GM23338 (cell line): ENCODE results near the gene NKAIN2. TPM values are rescaled to one million over a fixed set of nuclear protein-coding genes. Genes with fewer than 3 reads are reported as not detected.
A peak's percentile ranks its signal among the peaks of the same experiment; 100 is the strongest.

ENCODE experiments used
- ATAC-seq: fragments of 200-7000 bp; cut with Tn5 transposase; 3 replicates; pipeline ENCODE4 v1.9.1; 2020
- DNase-seq: peaks from one replicate; pipeline ENCODE4 v3.0.0-alpha.2; 2015; ENCODE audit warnings: low spot score
- H2AFZ ChIP-seq: fragments of 200-600 bp; sonication (generic); 2 replicates; pipeline ENCODE4 v1.8.0; 2016; ENCODE audit warnings: antibody characterized with exemption, mild to moderate bottlenecking, moderate library complexity
- H3F3A ChIP-seq: fragments of 200-600 bp; sonication (generic); replicated peaks from 2 replicates; pipeline ENCODE4 v1.8.0; 2017; ENCODE audit warnings: antibody characterized with exemption, mixed run types, low read depth
- H3K27ac ChIP-seq: fragments of 200-600 bp; sonication (generic); 2 replicates; pipeline ENCODE4 v1.6.1; 2016; ENCODE audit warnings: low read depth
- H3K27me3 ChIP-seq: fragments of 200-600 bp; sonication (generic); 2 replicates; pipeline ENCODE4 v1.8.0; 2016; ENCODE audit warnings: mild to moderate bottlenecking, mixed run types, moderate library complexity; ENCODE audit not compliant: insufficient read depth
- H3K36me3 ChIP-seq: fragments of 200-600 bp; sonication (generic); 2 replicates; pipeline ENCODE4 v1.8.0; 2016; ENCODE audit warnings: mild to moderate bottlenecking; ENCODE audit not compliant: insufficient read depth
- H3K4me1 ChIP-seq: fragments of 200-600 bp; sonication (generic); 2 replicates; pipeline ENCODE4 v1.8.0; 2016; ENCODE audit warnings: mild to moderate bottlenecking, moderate library complexity; ENCODE audit not compliant: insufficient read depth
- H3K4me2 ChIP-seq: fragments of 200-600 bp; sonication (generic); 2 replicates; pipeline ENCODE4 v1.7.1; 2017; ENCODE audit warnings: mixed run types
- H3K4me3 ChIP-seq: fragments of 200-600 bp; sonication (generic); 2 replicates; pipeline ENCODE4 v1.6.1; 2016; ENCODE audit warnings: mixed run types
- H3K79me2 ChIP-seq: fragments of 200-600 bp; sonication (generic); replicated peaks from 2 replicates; pipeline ENCODE4 v1.8.0; 2017; ENCODE audit warnings: mild to moderate bottlenecking; ENCODE audit not compliant: insufficient read depth
- H3K9me2 ChIP-seq: fragments of 200-600 bp; sonication (generic); 2 replicates; pipeline ENCODE4 v1.8.0; 2017; ENCODE audit not compliant: insufficient read depth
- H4K20me1 ChIP-seq: fragments of 200-600 bp; sonication (generic); replicated peaks from 2 replicates; pipeline ENCODE4 v1.8.0; 2017; ENCODE audit warnings: mild to moderate bottlenecking; ENCODE audit not compliant: insufficient read depth
- H3K27ac Mint-ChIP-seq: 2 replicates; pipeline ENCODE4 v1.8.0; 2020; ENCODE audit warnings: inconsistent platforms, mild to moderate bottlenecking, moderate library complexity, mixed read lengths
- H3K27me3 Mint-ChIP-seq: 3 replicates; pipeline ENCODE4 v1.8.0; 2022; ENCODE audit warnings: low read depth, mild to moderate bottlenecking, moderate library complexity, mixed read lengths, inconsistent platforms; ENCODE audit not compliant: insufficient read depth, poor library complexity
- H3K36me3 Mint-ChIP-seq: 3 replicates; pipeline ENCODE4 v1.8.0; 2021; ENCODE audit warnings: low read depth, mild to moderate bottlenecking, inconsistent platforms, moderate library complexity, mixed read lengths
- H3K4me1 Mint-ChIP-seq: 3 replicates; pipeline ENCODE4 v1.8.0; 2020; ENCODE audit warnings: mild to moderate bottlenecking, inconsistent platforms, mixed read lengths
- H3K4me3 Mint-ChIP-seq: 3 replicates; pipeline ENCODE4 v1.8.0; 2021; ENCODE audit warnings: moderate library complexity, mild to moderate bottlenecking, inconsistent platforms, mixed read lengths
- H3K9me3 Mint-ChIP-seq: 3 replicates; pipeline ENCODE4 v1.8.0; 2020; ENCODE audit warnings: moderate library complexity, mild to moderate bottlenecking, inconsistent platforms, mixed read lengths
- CREB1 ChIP-seq: fragments of 250-450 bp; sonication (Bioruptor Pico); IDR thresholded peaks from 2 replicates; pipeline ENCODE4 v1.5.0; 2020; ENCODE audit warnings: low read depth, mild to moderate bottlenecking, moderate library complexity
- CTCF ChIP-seq, 2 experiments: fragments of 200-600 bp in 1 of 2; sonication (generic) in 1 of 2; conservative IDR thresholded peaks; 2 replicates each; pipeline versions ENCODE4 v1.5.1 to v1.6.1; 2016 to 2017; ENCODE audit warnings: antibody characterized with exemption in 2 of 2, low read depth in 2 of 2, mild to moderate bottlenecking in 2 of 2, moderate library complexity in 1 of 2
- EZH2 ChIP-seq: fragments of 200-600 bp; sonication (generic); IDR thresholded peaks from one replicate; pipeline ENCODE4 v1.8.0; 2017; ENCODE audit warnings: antibody characterized with exemption, mild to moderate bottlenecking, low read depth; ENCODE audit not compliant: unreplicated experiment
- EZH2phosphoT487 ChIP-seq: fragments of 200-600 bp; sonication (generic); IDR thresholded peaks from one replicate; pipeline ENCODE4 v1.8.1; 2018; ENCODE audit warnings: antibody characterized with exemption; ENCODE audit not compliant: unreplicated experiment
- JUNB ChIP-seq: IDR thresholded peaks from one replicate; pipeline ENCODE4 v1.6.1; 2016; ENCODE audit warnings: antibody characterized with exemption; ENCODE audit not compliant: unreplicated experiment
- NANOG ChIP-seq: IDR thresholded peaks from 2 replicates; pipeline ENCODE4 v1.6.1; 2016; ENCODE audit warnings: antibody characterized with exemption, borderline replicate concordance
- POLR2AphosphoS5 ChIP-seq: IDR thresholded peaks from 2 replicates; pipeline ENCODE4 v1.6.1; 2016; ENCODE audit warnings: antibody characterized with exemption, low read depth
- REST ChIP-seq: IDR thresholded peaks from one replicate; pipeline ENCODE4 v1.6.1; 2018; ENCODE audit warnings: antibody characterized with exemption; ENCODE audit not compliant: unreplicated experiment
- STAT1 ChIP-seq: IDR thresholded peaks from one replicate; pipeline ENCODE4 v1.6.1; 2016; ENCODE audit warnings: antibody characterized with exemption; ENCODE audit not compliant: unreplicated experiment
- ZNF114 ChIP-seq: fragments of 250-450 bp; sonication (Bioruptor Pico); IDR thresholded peaks from 2 replicates; pipeline ENCODE4 v1.5.0; 2020; ENCODE audit warnings: mild to moderate bottlenecking, moderate library complexity
- ZNF331 ChIP-seq: fragments of 250-450 bp; sonication (Bioruptor Pico); IDR thresholded peaks from 2 replicates; pipeline ENCODE4 v1.5.0; 2020; ENCODE audit warnings: low read depth, mild to moderate bottlenecking, moderate library complexity
- polyA plus RNA-seq: library from polyadenylated mRNA; unstranded; fragments of >200 nt; fragmentation: Nextera tagmentation; extraction: Ambion mirVana; gene quantifications from 2 replicates; pipeline ENCODE4 v1.2.1, GENCODE V29; 2016
- total RNA-seq: library from RNA; depleted of rRNA; stranded (reverse); fragments of >200 nt; shearing (Covaris generic); gene quantifications from 2 replicates; pipeline ENCODE4 v1.2.3, GENCODE V29; 2014
- TF ChIP-seq, protein P1 (sequence below): IDR thresholded peaks from 2 replicates; pipeline ENCODE4 v1.6.1; 2016; ENCODE audit warnings: antibody characterized with exemption
- TF ChIP-seq, protein P2 (sequence below): fragments of 250-450 bp; sonication (Bioruptor Pico); IDR thresholded peaks from 2 replicates; pipeline ENCODE4 v1.5.0; 2020; ENCODE audit warnings: mild to moderate bottlenecking, moderate library complexity

Gene NKAIN2
- total and polyA plus RNA-seq, 2 experiments from 2014 or later, result 0.39 to 1.1 TPM

DNA sequence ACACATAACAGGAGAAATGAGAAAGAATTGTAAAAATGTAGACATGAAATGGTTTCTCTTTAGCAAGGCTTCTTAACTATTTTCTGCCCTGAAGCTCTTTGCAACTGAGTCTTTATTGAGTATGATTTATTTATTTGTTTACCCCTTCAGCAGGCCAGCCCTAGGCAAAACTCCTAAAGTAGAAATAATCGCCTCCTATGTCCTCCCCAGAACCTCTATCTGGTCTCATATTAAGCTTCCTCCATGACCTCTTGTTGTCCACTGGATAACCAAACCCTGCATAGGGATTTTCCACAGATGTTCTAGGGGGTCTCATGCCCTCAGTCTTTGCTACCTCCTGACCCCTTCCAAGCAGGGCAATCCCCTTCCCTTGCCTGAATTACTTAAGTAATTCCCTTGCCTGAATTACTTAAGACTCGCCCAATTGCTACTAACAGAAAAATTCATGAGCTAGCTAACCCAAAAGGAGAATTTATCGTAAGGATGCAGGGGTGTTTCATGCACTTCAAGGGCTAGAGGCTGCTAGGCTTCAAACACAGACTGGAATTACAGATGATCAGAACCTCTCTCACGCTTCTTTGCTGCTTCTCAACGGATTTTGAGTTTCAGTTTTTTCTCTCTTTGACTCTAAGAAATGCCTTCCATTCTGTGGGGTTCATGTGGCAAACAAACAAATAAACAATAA, 732.6 kb downstream of the NKAIN2 start:
- Histone ChIP-seq H3K79me2 (no peaks in the 10 kb centered on the region), H3K27ac (no peak overlapping the region), H3K4me3 (no peak overlapping the region), H3K27me3 (no peaks in the 10 kb centered on the region), H3K9me2 (peaks cover 5% of the 10 kb centered on the region), H3F3A (no peaks in the 10 kb centered on the region), H3K4me1 (peaks cover 8% of the 10 kb centered on the region), H3K36me3 (no peaks in the 10 kb centered on the region), H2AFZ (peak overlapping the region; percentile 49; the same call in 1 of the 2 replicates), H3K4me2 (no peak overlapping the region), H4K20me1 (no peaks in the 10 kb centered on the region)
- Mint-ChIP-seq H3K36me3 (no peaks in the 10 kb centered on the region), H3K27ac (no peak overlapping the region), H3K27me3 (no peaks in the 10 kb centered on the region), H3K4me1 (peaks cover 6% of the 10 kb centered on the region), H3K4me3 (no peak overlapping the region), H3K9me3 (no peaks in the 10 kb centered on the region)
- no peak for DNase-seq
- no peak for ATAC-seq
- TF ChIP-seq, protein P1, sequence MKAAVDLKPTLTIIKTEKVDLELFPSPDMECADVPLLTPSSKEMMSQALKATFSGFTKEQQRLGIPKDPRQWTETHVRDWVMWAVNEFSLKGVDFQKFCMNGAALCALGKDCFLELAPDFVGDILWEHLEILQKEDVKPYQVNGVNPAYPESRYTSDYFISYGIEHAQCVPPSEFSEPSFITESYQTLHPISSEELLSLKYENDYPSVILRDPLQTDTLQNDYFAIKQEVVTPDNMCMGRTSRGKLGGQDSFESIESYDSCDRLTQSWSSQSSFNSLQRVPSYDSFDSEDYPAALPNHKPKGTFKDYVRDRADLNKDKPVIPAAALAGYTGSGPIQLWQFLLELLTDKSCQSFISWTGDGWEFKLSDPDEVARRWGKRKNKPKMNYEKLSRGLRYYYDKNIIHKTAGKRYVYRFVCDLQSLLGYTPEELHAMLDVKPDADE, result no peak
- TF ChIP-seq ZNF331 (CRISPR knock-in tag), result no peak
- no peak for TF ChIP-seq POLR2AphosphoS5
- TF ChIP-seq JUNB, result no peak
- TF ChIP-seq, protein P2, sequence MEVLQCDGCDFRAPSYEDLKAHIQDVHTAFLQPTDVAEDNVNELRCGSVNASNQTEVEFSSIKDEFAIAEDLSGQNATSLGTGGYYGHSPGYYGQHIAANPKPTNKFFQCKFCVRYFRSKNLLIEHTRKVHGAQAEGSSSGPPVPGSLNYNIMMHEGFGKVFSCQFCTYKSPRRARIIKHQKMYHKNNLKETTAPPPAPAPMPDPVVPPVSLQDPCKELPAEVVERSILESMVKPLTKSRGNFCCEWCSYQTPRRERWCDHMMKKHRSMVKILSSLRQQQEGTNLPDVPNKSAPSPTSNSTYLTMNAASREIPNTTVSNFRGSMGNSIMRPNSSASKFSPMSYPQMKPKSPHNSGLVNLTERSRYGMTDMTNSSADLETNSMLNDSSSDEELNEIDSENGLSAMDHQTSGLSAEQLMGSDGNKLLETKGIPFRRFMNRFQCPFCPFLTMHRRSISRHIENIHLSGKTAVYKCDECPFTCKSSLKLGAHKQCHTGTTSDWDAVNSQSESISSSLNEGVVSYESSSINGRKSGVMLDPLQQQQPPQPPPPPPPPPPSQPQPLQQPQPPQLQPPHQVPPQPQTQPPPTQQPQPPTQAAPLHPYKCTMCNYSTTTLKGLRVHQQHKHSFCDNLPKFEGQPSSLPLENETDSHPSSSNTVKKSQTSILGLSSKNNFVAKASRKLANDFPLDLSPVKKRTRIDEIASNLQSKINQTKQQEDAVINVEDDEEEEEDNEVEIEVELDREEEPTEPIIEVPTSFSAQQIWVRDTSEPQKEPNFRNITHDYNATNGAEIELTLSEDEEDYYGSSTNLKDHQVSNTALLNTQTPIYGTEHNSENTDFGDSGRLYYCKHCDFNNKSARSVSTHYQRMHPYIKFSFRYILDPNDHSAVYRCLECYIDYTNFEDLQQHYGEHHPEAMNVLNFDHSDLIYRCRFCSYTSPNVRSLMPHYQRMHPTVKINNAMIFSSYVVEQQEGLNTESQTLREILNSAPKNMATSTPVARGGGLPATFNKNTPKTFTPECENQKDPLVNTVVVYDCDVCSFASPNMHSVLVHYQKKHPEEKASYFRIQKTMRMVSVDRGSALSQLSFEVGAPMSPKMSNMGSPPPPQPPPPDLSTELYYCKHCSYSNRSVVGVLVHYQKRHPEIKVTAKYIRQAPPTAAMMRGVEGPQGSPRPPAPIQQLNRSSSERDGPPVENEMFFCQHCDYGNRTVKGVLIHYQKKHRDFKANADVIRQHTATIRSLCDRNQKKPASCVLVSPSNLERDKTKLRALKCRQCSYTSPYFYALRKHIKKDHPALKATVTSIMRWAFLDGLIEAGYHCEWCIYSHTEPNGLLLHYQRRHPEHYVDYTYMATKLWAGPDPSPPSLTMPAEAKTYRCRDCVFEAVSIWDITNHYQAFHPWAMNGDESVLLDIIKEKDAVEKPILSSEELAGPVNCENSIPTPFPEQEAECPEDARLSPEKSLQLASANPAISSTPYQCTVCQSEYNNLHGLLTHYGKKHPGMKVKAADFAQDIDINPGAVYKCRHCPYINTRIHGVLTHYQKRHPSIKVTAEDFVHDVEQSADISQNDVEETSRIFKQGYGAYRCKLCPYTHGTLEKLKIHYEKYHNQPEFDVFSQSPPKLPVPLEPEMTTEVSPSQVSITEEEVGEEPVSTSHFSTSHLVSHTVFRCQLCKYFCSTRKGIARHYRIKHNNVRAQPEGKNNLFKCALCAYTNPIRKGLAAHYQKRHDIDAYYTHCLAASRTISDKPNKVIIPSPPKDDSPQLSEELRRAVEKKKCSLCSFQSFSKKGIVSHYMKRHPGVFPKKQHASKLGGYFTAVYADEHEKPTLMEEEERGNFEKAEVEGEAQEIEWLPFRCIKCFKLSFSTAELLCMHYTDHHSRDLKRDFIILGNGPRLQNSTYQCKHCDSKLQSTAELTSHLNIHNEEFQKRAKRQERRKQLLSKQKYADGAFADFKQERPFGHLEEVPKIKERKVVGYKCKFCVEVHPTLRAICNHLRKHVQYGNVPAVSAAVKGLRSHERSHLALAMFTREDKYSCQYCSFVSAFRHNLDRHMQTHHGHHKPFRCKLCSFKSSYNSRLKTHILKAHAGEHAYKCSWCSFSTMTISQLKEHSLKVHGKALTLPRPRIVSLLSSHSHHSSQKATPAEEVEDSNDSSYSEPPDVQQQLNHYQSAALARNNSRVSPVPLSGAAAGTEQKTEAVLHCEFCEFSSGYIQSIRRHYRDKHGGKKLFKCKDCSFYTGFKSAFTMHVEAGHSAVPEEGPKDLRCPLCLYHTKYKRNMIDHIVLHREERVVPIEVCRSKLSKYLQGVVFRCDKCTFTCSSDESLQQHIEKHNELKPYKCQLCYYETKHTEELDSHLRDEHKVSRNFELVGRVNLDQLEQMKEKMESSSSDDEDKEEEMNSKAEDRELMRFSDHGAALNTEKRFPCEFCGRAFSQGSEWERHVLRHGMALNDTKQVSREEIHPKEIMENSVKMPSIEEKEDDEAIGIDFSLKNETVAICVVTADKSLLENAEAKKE, result no peak
- no peak for TF ChIP-seq CREB1
- no peak for TF ChIP-seq EZH2
- no peak for TF ChIP-seq ZNF114 (CRISPR knock-in tag)
- TF ChIP-seq REST, result no peak
- TF ChIP-seq NANOG, result no peak
- no peak for TF ChIP-seq EZH2phosphoT487
- no peak for TF ChIP-seq CTCF (conservative IDR thresholded peaks at IDR 0.05; ENCODE audit: low read depth in 2 of 2)
- TF ChIP-seq STAT1, result no peak
